H1 (cell line): Measurements from ENCODE around the gene TRAF3. TPM values are rescaled to one million over a fixed set of nuclear protein-coding genes. Genes with fewer than 3 reads are reported as not detected.

Experiments
- CTCF ChIA-PET: fragments of 300-600 bp; sonication (Branson Sonifier 250); formaldehyde crosslinking; loops from one replicate; lab custom pipeline; 2021; ENCODE audit not compliant: partially characterized antibody; lab: Charles Lee
- POLR2A ChIA-PET: fragments of 300-600 bp; sonication (Branson Sonifier 250); formaldehyde crosslinking; loops from one replicate; lab custom pipeline; 2021; ENCODE audit warnings: inconsistent platforms; ENCODE audit not compliant: partially characterized antibody; lab: Charles Lee
- DNase-seq, 2 experiments: peaks; one replicate each; pipeline versions ENCODE4 v3.0.0 to v3.0.0-alpha.2; 2010 to 2022; ENCODE audit warnings: low spot score in 2 of 2, low read depth in 1 of 2, mixed read lengths in 1 of 2
- FAIRE-seq: peaks from 2 replicates; lab custom pipeline; 2011; peaks lifted over from hg19 to GRCh38; lab: Jason Lieb, UNC
- H2AFZ ChIP-seq: 2 replicates; pipeline ENCODE4 v1.8.1; 2012; ENCODE audit warnings: low read length, inconsistent platforms
- H2AK5ac ChIP-seq: 2 replicates; pipeline ENCODE4 v1.6.1; 2013; ENCODE audit warnings: low read depth, low read length
- H2BK120ac ChIP-seq: replicated peaks from 2 replicates; pipeline ENCODE3; 2013; ENCODE audit warnings: low read depth, low read length, inconsistent platforms
- H2BK12ac ChIP-seq: 2 replicates; pipeline ENCODE4 v1.6.1; 2013; ENCODE audit warnings: low read depth, low read length
- H2BK15ac ChIP-seq: 2 replicates; pipeline ENCODE4 v1.6.1; 2013; ENCODE audit warnings: low read length
- H2BK20ac ChIP-seq: 2 replicates; pipeline ENCODE4 v1.6.1; 2013; ENCODE audit warnings: low read length
- H2BK5ac ChIP-seq: 2 replicates; pipeline ENCODE4 v1.6.1; 2013; ENCODE audit warnings: low read depth, low read length
- H3K14ac ChIP-seq: 2 replicates; pipeline ENCODE4 v1.6.1; 2013; ENCODE audit warnings: inconsistent platforms; ENCODE audit not compliant: insufficient read length
- H3K18ac ChIP-seq: 2 replicates; pipeline ENCODE4 v1.6.1; 2013; ENCODE audit warnings: low read length; ENCODE audit errors: extremely low read depth
- H3K23ac ChIP-seq: 2 replicates; pipeline ENCODE4 v1.6.1; 2013; ENCODE audit warnings: inconsistent platforms; ENCODE audit not compliant: insufficient read length
- H3K23me2 ChIP-seq: 2 replicates; pipeline ENCODE4 v1.6.1; 2013; ENCODE audit warnings: low read depth, low read length
- H3K27ac ChIP-seq: 2 replicates; pipeline ENCODE4 v1.6.1; 2011; ENCODE audit warnings: low read depth, low read length, inconsistent platforms
- H3K27me3 ChIP-seq, 4 experiments: replicated peaks in 1 of 4; 1 replicate in 1 of 4; 2 replicates in 3 of 4; pipeline versions ENCODE4 v1.6.1 to v1.8.1; 2011 to 2013; ENCODE audit warnings: low read length in 3 of 4, mild to moderate bottlenecking in 3 of 4, inconsistent platforms in 2 of 4, mixed read lengths in 2 of 4, moderate library complexity in 1 of 4; ENCODE audit not compliant: control insufficient read depth in 3 of 4, insufficient read depth in 3 of 4; ENCODE audit errors: extremely low read depth in 1 of 4
- H3K36me3 ChIP-seq, 4 experiments: 2 replicates each; pipeline versions ENCODE4 v1.6.1 to v1.8.1; 2011 to 2013; ENCODE audit warnings: mild to moderate bottlenecking in 4 of 4, low read length in 3 of 4, moderate library complexity in 2 of 4, control low read depth in 1 of 4, inconsistent platforms in 1 of 4; ENCODE audit not compliant: insufficient read depth in 4 of 4, control insufficient read depth in 2 of 4
- H3K4ac ChIP-seq: replicated peaks from 2 replicates; pipeline ENCODE3; 2013; ENCODE audit warnings: low read length, low read depth, mixed read lengths, inconsistent platforms; ENCODE audit not compliant: insufficient read length
- H3K4me1 ChIP-seq, 4 experiments: replicated peaks in 1 of 4; 1 replicate in 1 of 4; 2 replicates in 3 of 4; pipeline versions ENCODE4 v1.6.1 to v1.8.1; 2011 to 2013; ENCODE audit warnings: low read length in 3 of 4, inconsistent platforms in 2 of 4, mixed read lengths in 1 of 4; ENCODE audit not compliant: insufficient read depth in 4 of 4, control insufficient read depth in 3 of 4
- H3K4me2 ChIP-seq, 2 experiments: 2 replicates each; pipeline versions ENCODE4 v1.6.1 to v1.8.1; 2011 to 2013; ENCODE audit warnings: low read depth in 2 of 2, low read length in 2 of 2, control low read depth in 1 of 2, inconsistent platforms in 1 of 2, mild to moderate bottlenecking in 1 of 2; ENCODE audit not compliant: insufficient read depth in 1 of 2
- H3K4me3 ChIP-seq, 4 experiments: fragments of 200-600, 300-600 bp in 1 of 4; sonication (generic), shearing (Covaris generic), sonication (Bioruptor Twin) in 1 of 4; 2 replicates each; pipeline versions ENCODE4 v1.5.1 to v1.8.1; 2011 to 2016; ENCODE audit warnings: low read length in 4 of 4, low read depth in 3 of 4, control low read depth in 2 of 4, inconsistent platforms in 2 of 4, mild to moderate bottlenecking in 2 of 4, mixed read lengths in 1 of 4, moderate library complexity in 1 of 4; ENCODE audit not compliant: insufficient read depth in 2 of 4; ENCODE audit errors: extremely low read depth in 1 of 4
- H3K56ac ChIP-seq: replicated peaks from 2 replicates; pipeline ENCODE3; 2013; ENCODE audit warnings: low read depth, mild to moderate bottlenecking, mixed read lengths, low read length, inconsistent platforms; ENCODE audit not compliant: insufficient read length
- H3K79me1 ChIP-seq: 2 replicates; pipeline ENCODE4 v1.6.1; 2013; ENCODE audit warnings: low read depth, low read length, control low read depth
- H3K79me2 ChIP-seq, 2 experiments: 2 replicates each; pipeline versions ENCODE4 v1.6.1 to v1.8.1; 2012 to 2013; ENCODE audit warnings: low read length in 2 of 2, mild to moderate bottlenecking in 2 of 2, inconsistent platforms in 1 of 2; ENCODE audit not compliant: insufficient read depth in 2 of 2, control insufficient read depth in 1 of 2
- H3K9ac ChIP-seq, 4 experiments: replicated peaks in 1 of 4; 1 replicate in 1 of 4; 2 replicates in 3 of 4; pipeline versions ENCODE4 v1.6.1 to v1.8.1; 2011 to 2013; ENCODE audit warnings: low read depth in 3 of 4, low read length in 3 of 4, control low read depth in 2 of 4, mild to moderate bottlenecking in 2 of 4, moderate library complexity in 2 of 4, inconsistent platforms in 1 of 4; ENCODE audit errors: extremely low read depth in 1 of 4
- H3K9me3 ChIP-seq, 2 experiments: 2 replicates each; pipeline versions ENCODE4 v1.6.1 to v1.8.1; 2012 to 2013; ENCODE audit warnings: mild to moderate bottlenecking in 2 of 2, moderate library complexity in 2 of 2, control low read depth in 1 of 2, inconsistent platforms in 1 of 2, low read depth in 1 of 2, low read length in 1 of 2, mixed read lengths in 1 of 2; ENCODE audit not compliant: insufficient read depth in 2 of 2
- H4K20me1 ChIP-seq, 2 experiments: replicated peaks in 1 of 2; 2 replicates each; pipeline versions ENCODE3 to v1.8.1; 2011 to 2013; ENCODE audit warnings: inconsistent platforms in 2 of 2, low read length in 2 of 2, mild to moderate bottlenecking in 1 of 2; ENCODE audit not compliant: insufficient read depth in 2 of 2, control insufficient read depth in 1 of 2
- H4K5ac ChIP-seq: 2 replicates; pipeline ENCODE4 v1.6.1; 2013; ENCODE audit warnings: low read length, low read depth, mixed read lengths, inconsistent platforms; ENCODE audit not compliant: insufficient read length
- H4K8ac ChIP-seq: 2 replicates; pipeline ENCODE4 v1.8.0; 2013; ENCODE audit warnings: mild to moderate bottlenecking, moderate library complexity, low read length, inconsistent platforms; ENCODE audit not compliant: insufficient read depth; ENCODE audit errors: extremely low read depth
- H4K91ac ChIP-seq: replicated peaks from 2 replicates; pipeline ENCODE3; 2013; ENCODE audit warnings: low read length, mixed read lengths, inconsistent platforms; ENCODE audit not compliant: insufficient read length
- ATF2 ChIP-seq: IDR thresholded peaks from 2 replicates; pipeline ENCODE4 v1.6.1; 2012; ENCODE audit warnings: low read length, inconsistent platforms
- CBX5 ChIP-seq: fragments of 300-800, 300-1000 bp; sonication (generic); IDR thresholded peaks from 2 replicates; pipeline ENCODE4 v1.7.1; 2016; ENCODE audit warnings: antibody characterized with exemption, low read length, low read depth
- E2F6 ChIP-seq: IDR thresholded peaks from 2 replicates; pipeline ENCODE4 v1.6.1; 2012; ENCODE audit warnings: inconsistent platforms
- GABPA ChIP-seq: IDR thresholded peaks from 2 replicates; pipeline ENCODE4 v1.6.1; 2011; ENCODE audit warnings: mild to moderate bottlenecking, low read length, moderate library complexity, borderline replicate concordance; ENCODE audit not compliant: insufficient read depth
- NANOG ChIP-seq: IDR thresholded peaks from 2 replicates; pipeline ENCODE4 v1.6.1; 2011; ENCODE audit warnings: low read length, low read depth, mild to moderate bottlenecking, inconsistent platforms; ENCODE audit not compliant: insufficient read depth, poor library complexity, severe bottlenecking
- NRF1 ChIP-seq: IDR thresholded peaks from 2 replicates; pipeline ENCODE4 v1.6.1; 2011; ENCODE audit warnings: mild to moderate bottlenecking, low read depth, low read length, improper control_type of control experiment
- SIN3A ChIP-seq, 2 experiments: IDR thresholded peaks in 1 of 2; conservative IDR thresholded peaks in 1 of 2; 2 replicates each; pipeline ENCODE4 v1.6.1; 2011 to 2012; ENCODE audit warnings: low read length in 2 of 2, improper control_type of control experiment in 1 of 2, low read depth in 1 of 2, mild to moderate bottlenecking in 1 of 2
- SIX5 ChIP-seq: IDR thresholded peaks from 2 replicates; pipeline ENCODE4 v1.6.1; 2011; ENCODE audit warnings: mild to moderate bottlenecking, low read depth, low read length
- SP1 ChIP-seq: IDR thresholded peaks from 2 replicates; pipeline ENCODE4 v1.6.1; 2011; ENCODE audit warnings: low read depth, low read length
- TAF7 ChIP-seq: optimal IDR thresholded peaks from 2 replicates; pipeline ENCODE3; 2011; ENCODE audit warnings: low read depth, mild to moderate bottlenecking, inconsistent platforms, low read length, moderate library complexity, borderline replicate concordance
- TEAD4 ChIP-seq: IDR thresholded peaks from 2 replicates; pipeline ENCODE4 v1.6.1; 2012; ENCODE audit warnings: low read depth, low read length, inconsistent platforms, mixed read lengths
- WGBS, 2 experiments: shearing (Covaris generic) in 1 of 2; methylation state at CpG; one replicate each; pipeline versions ENCODE4 v1.1.6 to v1.1.7; 2013 to 2015; ENCODE audit warnings: low lambda C conversion rate in 2 of 2, mixed read lengths in 2 of 2, inconsistent platforms in 1 of 2, low coverage in 1 of 2, missing lambda C conversion rate in 1 of 2; ENCODE audit not compliant: insufficient replicate concordance in 2 of 2, insufficient coverage in 1 of 2, insufficient read length in 1 of 2; ENCODE audit errors: extremely low coverage in 1 of 2, missing lambda C conversion rate in 1 of 2; 5-methylcytosine and 5-hydroxymethylcytosine counted together
- polyA plus RNA-seq, 7 experiments: library from polyadenylated mRNA; depleted of rRNA in 3 of 7; stranded (reverse) in 5 of 7; unstranded in 2 of 7; fragments of >200 nt in 5 of 7; fragments of 200-250 nt in 2 of 7; gene quantifications; 1 replicate in 5 of 7; 2 replicates in 1 of 7; 4 replicates in 1 of 7; pipeline versions ENCODE4 v1.2.1 to v1.2.3, GENCODE V29; 2011 to 2013; ENCODE audit warnings: missing spikeins in 2 of 7, mixed read lengths in 2 of 7
- total RNA-seq: library from RNA; stranded (reverse); fragmentation: NEBNext Ultra II Directional; extraction: Animal tissue kit (Norgen Biotek cat#: 25700); gene quantifications from 2 replicates; pipeline ENCODE4 v1.2.1, GENCODE V29; 2021

Gene TRAF3
- total and polyA plus RNA-seq, 2 of the 8 experiments (the other 6 are each of a cell fraction or from before 2014, with no cell fraction given): 5.8 to 12.1 TPM

DNA sequence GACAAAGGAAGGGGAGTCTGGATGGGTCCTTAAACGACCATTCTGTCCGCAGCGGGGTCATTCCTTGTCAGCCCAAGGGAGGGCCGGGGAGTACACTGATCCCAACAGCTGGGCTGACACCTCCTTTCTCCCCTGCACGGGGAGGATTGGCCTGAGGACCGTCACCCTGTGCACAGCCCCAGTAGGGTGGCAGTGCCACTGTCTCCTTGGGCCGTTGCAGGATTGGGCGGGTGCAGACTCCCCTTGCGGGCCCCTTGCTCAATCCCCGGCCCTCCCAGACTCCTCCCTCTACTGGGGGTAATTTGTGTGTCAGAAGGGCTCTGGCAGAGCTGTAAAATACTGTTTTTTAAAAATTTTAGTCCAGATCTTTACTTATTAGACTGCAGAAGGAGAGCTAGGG is 132.7 kb downstream of the TRAF3 start:
- no peak overlapping the region for H3K27ac ChIP-seq
- CTCF ChIA-PET: interaction anchor here (0.6 to 2.3 kb wide), 3 partner anchors 33 to 343 kb away, joined by 3 to 6 read pairs (median 5); no protein-coding TSS in a partner anchor
- no peak for TF ChIP-seq NRF1
- no peak for TF ChIP-seq SIN3A (conservative IDR thresholded peaks at IDR 0.05 in 1 of 2, IDR thresholded peaks at IDR 0.05 in 1 of 2; ENCODE audit: low read depth in 1 of 2, low read length in 2 of 2)
- no peak for TF ChIP-seq TAF7
- no peak for TF ChIP-seq SIX5
- TF ChIP-seq SP1: no peak
- TF ChIP-seq GABPA: no peak
- no peak for TF ChIP-seq ATF2
- TF ChIP-seq CBX5: no peak
- no peak for TF ChIP-seq NANOG
- TF ChIP-seq TEAD4: no peak
- TF ChIP-seq E2F6: no peak

More for the DNA sequence above, 132.7 kb downstream of the TRAF3 start:
- Histone ChIP-seq H3K56ac (no peak overlapping the region), H4K8ac (no peak overlapping the region), H3K4me3 (no peak overlapping the region), H4K20me1 (no peaks in the 10 kb centered on the region), H3K9ac (no peak overlapping the region), H3K4me2 (no peak overlapping the region), H2BK12ac (no peak overlapping the region), H2AK5ac (0 out of 2 replicates have a peak overlapping the region, but pooled peaks have one; percentile 28), H2BK5ac (no peak overlapping the region), H2AFZ (no peak overlapping the region), H4K5ac (no peak overlapping the region), H4K91ac (no peak overlapping the region), H3K27me3 (no peaks in the 10 kb centered on the region), H2BK120ac (no peak overlapping the region), H3K36me3 (peaks cover 0 to 21% (median 7%) of the 10 kb centered on the region in 4 experiments; a peak in 3 of 8 replicates), H3K79me2 (no peaks in the 10 kb centered on the region), H3K18ac (no peak overlapping the region), H2BK15ac (no peak overlapping the region), H3K23me2 (no peaks in the 10 kb centered on the region), H3K14ac (no peak overlapping the region), H3K9me3 (peaks cover 3 to 15% of the 10 kb centered on the region in 2 experiments; a peak in 2 of 4 replicates), H2BK20ac (no peak overlapping the region), H3K4me1 (no peaks in the 10 kb centered on the region; a peak in 1 of 7 replicates), H3K4ac (no peak overlapping the region), H3K79me1 (no peaks in the 10 kb centered on the region), H3K23ac (no peak overlapping the region)
- DNase-seq (no peak), FAIRE-seq (no peak)
- POLR2A ChIA-PET: interaction anchor here (0.6 kb wide), 1 partner anchor 22 kb away, joined by 4 read pairs; no protein-coding TSS in a partner anchor
- 96% methylated on average over 9 of the region's 10 CpGs; no CpG with 5 or more reads in 1 of the 2 experiments for WGBS, 2 experiments
